ENCODE results near the gene CCDC71.

The CCDC71 gene

GRCh38 chr3:49161197-49161596, 4.9 kb downstream of the CCDC71 start:
- H3K27me3 Mint-ChIP-seq: no peaks in the 10 kb centered on the region
- DNase-seq (ENCODE audit: low spot score in 2 of 2) (no peak), ATAC-seq (ENCODE audit: low read depth) (no peak)
- H3K4me3 Mint-ChIP-seq: no peak overlapping the region
- H3K36me3 Mint-ChIP-seq: peaks cover 16% of the 10 kb centered on the region
- H3K27ac Mint-ChIP-seq: no peak overlapping the region
- no peaks in the 10 kb centered on the region for H3K9me3 Mint-ChIP-seq
- peaks cover 15% of the 10 kb centered on the region for H3K4me1 Mint-ChIP-seq

GRCh38 chr3:49158792-49159191, 7.3 kb downstream of the CCDC71 start:
- peaks cover 8% of the 10 kb centered on the region for H3K4me1 Mint-ChIP-seq
- no peaks in the 10 kb centered on the region for H3K27me3 Mint-ChIP-seq
- no peak for ATAC-seq (ENCODE audit: low read depth)
- no peak overlapping the region for H3K4me3 Mint-ChIP-seq
- DNase-seq (ENCODE audit: low spot score in 2 of 2): no peak
- H3K9me3 Mint-ChIP-seq: no peaks in the 10 kb centered on the region
- peaks cover 9% of the 10 kb centered on the region for H3K36me3 Mint-ChIP-seq
- H3K27ac Mint-ChIP-seq: no peak overlapping the region

GRCh38 chr3:49158103-49158709, 7.9 kb downstream of the CCDC71 start:
- ATAC-seq (ENCODE audit: low read depth) (peak; percentile 85), DNase-seq (ENCODE audit: low spot score in 2 of 2) (peak; percentile 37 to 40)
- peaks cover 6% of the 10 kb centered on the region for H3K4me1 Mint-ChIP-seq
- no peak overlapping the region for H3K4me3 Mint-ChIP-seq
- H3K9me3 Mint-ChIP-seq: no peaks in the 10 kb centered on the region
- peak overlapping the region; percentile 21 for H3K27ac Mint-ChIP-seq
- peaks cover 5% of the 10 kb centered on the region for H3K36me3 Mint-ChIP-seq
- no peaks in the 10 kb centered on the region for H3K27me3 Mint-ChIP-seq

DNA sequence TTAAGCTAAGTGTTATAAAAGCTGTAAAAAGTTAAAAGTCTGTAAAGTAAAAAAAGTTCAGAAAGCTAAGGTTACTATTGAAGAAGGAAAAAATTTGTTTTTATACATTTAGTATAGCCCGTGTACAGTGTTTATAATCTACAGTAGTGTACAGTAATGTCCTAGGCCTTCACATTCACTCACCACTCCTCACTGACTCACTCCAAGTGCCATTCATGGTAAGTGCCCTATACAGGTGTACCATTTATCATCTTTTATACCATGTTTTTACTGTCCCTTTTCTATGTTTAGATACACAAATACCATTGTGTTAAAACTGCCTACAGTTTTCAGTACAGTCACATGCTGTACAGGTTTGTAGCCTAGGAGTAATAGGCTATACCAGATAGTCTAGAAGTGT, 8.8 kb downstream of the CCDC71 start:
- no peaks in the 10 kb centered on the region for H3K27me3 Mint-ChIP-seq
- H3K27ac Mint-ChIP-seq: no peak overlapping the region
- H3K4me1 Mint-ChIP-seq: peaks cover 6% of the 10 kb centered on the region
- peaks cover 1% of the 10 kb centered on the region for H3K36me3 Mint-ChIP-seq
- ATAC-seq (ENCODE audit: low read depth) (no peak), DNase-seq (ENCODE audit: low spot score in 2 of 2) (no peak)
- H3K9me3 Mint-ChIP-seq: no peaks in the 10 kb centered on the region
- H3K4me3 Mint-ChIP-seq: no peak overlapping the region

DNA sequence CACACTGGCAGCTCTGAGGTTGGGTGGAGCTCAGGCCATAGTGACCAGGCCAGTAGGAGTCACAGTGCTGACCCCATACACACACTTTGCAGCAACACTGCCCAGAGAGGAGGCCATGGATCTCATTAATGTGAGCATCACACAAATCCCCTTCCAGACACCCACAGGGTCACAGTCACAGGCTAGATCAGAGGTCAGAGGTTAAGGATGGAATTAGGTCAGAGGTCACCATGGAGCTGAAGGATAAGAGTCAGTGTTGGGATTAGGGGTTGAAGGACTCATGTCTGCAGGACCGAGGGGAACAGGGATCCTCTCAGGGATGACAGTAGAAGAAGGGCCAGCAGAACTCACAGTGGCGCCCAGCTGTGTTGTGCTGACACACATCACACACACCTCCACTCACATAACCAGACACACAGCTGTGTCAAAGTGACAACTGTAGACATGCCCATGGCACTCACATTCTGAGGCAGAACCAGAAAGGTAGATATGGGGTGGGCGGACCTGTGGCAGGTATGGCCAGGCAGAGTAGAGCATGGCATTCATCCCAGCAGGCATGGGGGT, 12.7 kb downstream of the CCDC71 start:
- no peaks in the 10 kb centered on the region for H3K36me3 Mint-ChIP-seq
- H3K9me3 Mint-ChIP-seq: no peaks in the 10 kb centered on the region
- no peaks in the 10 kb centered on the region for H3K27me3 Mint-ChIP-seq
- no peak for ATAC-seq (ENCODE audit: low read depth)
- no peak for DNase-seq (ENCODE audit: low spot score in 2 of 2)
- H3K4me3 Mint-ChIP-seq: no peak overlapping the region
- no peak overlapping the region for H3K27ac Mint-ChIP-seq
- H3K4me1 Mint-ChIP-seq: peaks cover 3% of the 10 kb centered on the region

GRCh38 chr3:49151610-49152009, 14.5 kb downstream of the CCDC71 start:
- no peaks in the 10 kb centered on the region for H3K9me3 Mint-ChIP-seq
- H3K4me3 Mint-ChIP-seq: no peak overlapping the region
- H3K27me3 Mint-ChIP-seq: no peaks in the 10 kb centered on the region
- H3K36me3 Mint-ChIP-seq: no peaks in the 10 kb centered on the region
- DNase-seq (ENCODE audit: low spot score in 2 of 2): no peak
- H3K27ac Mint-ChIP-seq: no peak overlapping the region
- no peak for ATAC-seq (ENCODE audit: low read depth)
- H3K4me1 Mint-ChIP-seq: peaks cover 2% of the 10 kb centered on the region

GRCh38 chr3:49148159-49148558, 18.0 kb downstream of the CCDC71 start:
- H3K4me1 Mint-ChIP-seq: peaks cover 2% of the 10 kb centered on the region
- no peaks in the 10 kb centered on the region for H3K27me3 Mint-ChIP-seq
- no peak for ATAC-seq (ENCODE audit: low read depth)
- H3K27ac Mint-ChIP-seq: no peak overlapping the region
- DNase-seq (ENCODE audit: low spot score in 2 of 2): no peak
- H3K36me3 Mint-ChIP-seq: no peaks in the 10 kb centered on the region
- no peaks in the 10 kb centered on the region for H3K9me3 Mint-ChIP-seq
- H3K4me3 Mint-ChIP-seq: no peak overlapping the region

DNA sequence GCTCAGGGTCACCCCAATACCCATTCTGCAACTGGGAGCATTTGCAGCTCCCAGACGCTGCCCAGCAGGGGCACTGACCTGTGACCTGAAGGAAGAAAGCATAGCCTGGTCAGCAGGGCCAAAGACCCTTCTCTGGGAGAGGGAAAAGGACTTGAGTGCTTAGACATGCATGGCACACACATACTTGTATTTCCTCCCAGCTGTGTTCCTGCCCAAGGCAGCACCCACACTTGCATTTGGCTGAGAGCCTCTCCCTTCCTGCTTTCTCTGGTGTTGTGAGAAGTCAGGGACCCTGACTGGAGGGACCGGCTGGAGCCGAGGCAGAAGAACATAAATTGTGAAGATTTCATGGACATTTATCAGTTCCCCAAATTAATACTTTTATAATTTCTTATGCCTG, 26.1 kb downstream of the CCDC71 start:
- Mint-ChIP-seq H3K9me3 (peaks cover 7% of the 10 kb centered on the region), H3K4me3 (no peak overlapping the region), H3K27me3 (peaks cover 19% of the 10 kb centered on the region), H3K4me1 (no peaks in the 10 kb centered on the region), H3K27ac (no peak overlapping the region), H3K36me3 (peaks cover 2% of the 10 kb centered on the region)
- no peak for ATAC-seq (ENCODE audit: low read depth)
- DNase-seq (ENCODE audit: low spot score in 2 of 2): no peak

- DNase-seq (ENCODE audit: low spot score in 2 of 2) (no peak), ATAC-seq (ENCODE audit: low read depth) (no peak)
- Mint-ChIP-seq H3K4me3 (no peak overlapping the region), H3K27me3 (peaks cover 25% of the 10 kb centered on the region), H3K4me1 (peaks cover 2% of the 10 kb centered on the region), H3K9me3 (no peaks in the 10 kb centered on the region), H3K27ac (no peak overlapping the region), H3K36me3 (no peaks in the 10 kb centered on the region)
Observed at GRCh38 chr3:49135499-49135898, 30.6 kb downstream of the CCDC71 start.

DNA sequence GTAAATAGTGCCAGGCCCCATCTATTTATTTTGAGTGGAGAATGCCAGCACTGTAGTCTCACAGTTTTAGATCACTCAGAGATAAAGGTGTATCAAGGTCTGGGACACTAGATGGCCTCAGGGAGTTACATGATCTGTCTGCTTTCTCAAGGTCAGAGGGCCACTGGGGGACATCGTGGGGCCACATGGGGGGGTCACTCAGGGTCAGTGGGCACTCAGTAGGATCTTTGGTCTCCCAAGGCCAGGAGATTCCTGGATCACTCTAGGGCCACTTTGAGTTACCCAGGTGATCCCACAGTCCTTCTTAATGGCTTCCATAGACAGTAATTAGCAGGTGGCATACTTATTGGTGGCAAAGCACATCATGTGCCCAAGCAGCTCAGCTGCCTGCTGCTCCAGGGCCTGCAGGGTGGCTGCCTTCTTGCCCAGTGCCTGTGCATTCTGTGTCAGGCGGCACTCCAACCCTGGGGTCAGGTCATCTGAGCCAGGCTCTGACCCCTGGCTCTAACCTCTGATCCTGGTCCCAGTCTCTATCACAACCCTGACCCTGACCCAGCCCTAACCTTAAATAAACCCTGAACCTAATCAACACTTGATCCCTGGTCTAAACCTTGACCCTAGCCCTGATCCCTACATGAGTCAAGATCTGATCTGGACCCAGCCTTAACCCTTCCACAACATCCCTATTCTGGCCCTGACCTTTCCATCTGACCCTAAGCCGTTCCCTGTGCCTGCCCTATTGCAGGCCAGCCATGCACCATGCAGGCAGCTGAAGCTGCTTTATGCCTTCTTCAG, 31.5 kb downstream of the CCDC71 start:
- H3K9me3 Mint-ChIP-seq: no peaks in the 10 kb centered on the region
- no peaks in the 10 kb centered on the region for H3K36me3 Mint-ChIP-seq
- H3K27ac Mint-ChIP-seq: no peak overlapping the region
- no peak for ATAC-seq (ENCODE audit: low read depth)
- peaks cover 2% of the 10 kb centered on the region for H3K4me1 Mint-ChIP-seq
- peaks cover 25% of the 10 kb centered on the region for H3K27me3 Mint-ChIP-seq
- no peak overlapping the region for H3K4me3 Mint-ChIP-seq
- DNase-seq (ENCODE audit: low spot score in 2 of 2): no peak

DNA sequence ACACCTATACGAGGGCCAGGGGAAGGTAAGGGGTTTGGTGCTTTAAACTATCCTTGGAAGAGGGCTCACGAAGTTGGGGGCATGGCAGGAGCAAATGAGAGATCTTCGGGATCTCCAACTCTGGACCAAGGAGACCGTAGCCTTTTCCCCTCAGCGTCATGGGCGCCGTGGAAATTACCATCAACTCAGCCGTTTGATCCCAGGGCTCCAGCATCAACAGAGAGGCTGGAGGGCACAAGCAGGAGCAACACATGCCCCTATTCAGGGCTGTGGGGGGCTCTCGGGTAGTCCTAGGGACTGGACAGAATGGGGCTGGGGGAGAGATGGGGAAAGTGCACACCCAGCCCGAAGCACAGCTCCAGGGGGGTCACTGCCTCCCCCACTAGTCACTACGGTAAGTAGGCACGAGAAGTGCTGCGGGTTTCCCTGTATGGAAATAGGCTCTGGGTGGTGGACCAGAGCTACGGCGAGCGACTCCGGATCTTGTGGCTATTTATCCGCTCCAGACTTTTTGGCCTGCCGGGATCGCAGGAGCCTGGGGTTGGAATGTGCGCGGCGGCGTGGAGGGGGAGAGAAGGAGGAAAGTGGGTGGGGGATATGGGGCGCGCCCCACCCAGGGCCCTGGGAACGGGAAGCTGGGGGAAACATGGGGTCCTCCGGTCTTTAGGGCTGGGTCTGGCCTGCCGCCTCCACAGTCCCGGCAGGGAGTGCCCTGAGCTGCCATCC, 32.7 kb downstream of the CCDC71 start:
- no peak for DNase-seq (ENCODE audit: low spot score in 2 of 2)
- peaks cover 6% of the 10 kb centered on the region for H3K4me1 Mint-ChIP-seq
- H3K27ac Mint-ChIP-seq: no peak overlapping the region
- H3K4me3 Mint-ChIP-seq: peak overlapping the region; percentile 30
- no peaks in the 10 kb centered on the region for H3K36me3 Mint-ChIP-seq
- no peaks in the 10 kb centered on the region for H3K9me3 Mint-ChIP-seq
- no peak for ATAC-seq (ENCODE audit: low read depth)
- H3K27me3 Mint-ChIP-seq: peaks cover 28% of the 10 kb centered on the region

GRCh38 chr3:49132437-49133225, 33.5 kb downstream of the CCDC71 start, which contains the start of gene LAMB2:
Gene LAMB2 (minus strand): TSS chr3:49133050. CDS start chr3:49132867, 183 bp downstream.
- Mint-ChIP-seq H3K36me3 (no peaks in the 10 kb centered on the region), H3K9me3 (no peaks in the 10 kb centered on the region), H3K27ac (no peak within 1 kb of the TSS), H3K4me3 (peak within 1 kb of the TSS; percentile 30), H3K4me1 (peaks cover 6% of the 10 kb centered on the region), H3K27me3 (peaks cover 25% of the 10 kb centered on the region)
- ATAC-seq (ENCODE audit: low read depth) (no peak), DNase-seq (ENCODE audit: low spot score in 2 of 2) (no peak)

DNA sequence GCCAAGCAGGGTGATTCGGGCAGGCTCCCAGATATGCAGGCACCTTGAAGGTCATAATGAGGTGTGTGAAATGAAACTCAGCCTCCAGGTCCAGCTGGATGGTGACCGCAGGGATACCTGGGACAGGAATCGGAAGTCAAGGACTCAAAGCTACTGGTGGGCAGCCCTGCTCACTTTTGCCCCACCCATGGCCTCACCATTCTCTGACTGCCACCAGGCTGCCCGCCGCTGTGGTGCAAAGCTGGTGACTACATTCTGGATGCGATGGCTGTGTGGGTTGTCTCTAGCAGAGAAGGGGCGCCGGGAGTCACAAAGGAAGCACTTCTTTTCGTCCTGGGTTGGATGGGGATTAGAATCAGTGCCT, 34.1 kb downstream of the CCDC71 start:
- Mint-ChIP-seq H3K36me3 (no peaks in the 10 kb centered on the region), H3K9me3 (no peaks in the 10 kb centered on the region), H3K27me3 (peaks cover 23% of the 10 kb centered on the region), H3K4me3 (no peak overlapping the region), H3K27ac (no peak overlapping the region), H3K4me1 (peaks cover 6% of the 10 kb centered on the region)
- DNase-seq (ENCODE audit: low spot score in 2 of 2): no peak
- no peak for ATAC-seq (ENCODE audit: low read depth)

All from memory B cell (primary cell).